Endothelial cell (in vitro differentiated cells): Measurements from ENCODE around the gene NRG2. TPM values are rescaled to one million over a fixed set of nuclear protein-coding genes. Genes with fewer than 3 reads are reported as not detected.

Experiments
- DNase-seq: peaks from one replicate; pipeline ENCODE4 v3.0.0; 2021; ENCODE audit warnings: low spot score
- H3K27ac Mint-ChIP-seq: one replicate; pipeline ENCODE4 v1.8.0; 2021; ENCODE audit warnings: mixed read lengths, inconsistent platforms; ENCODE audit not compliant: unreplicated experiment
- H3K27me3 Mint-ChIP-seq: one replicate; pipeline ENCODE4 v1.8.0; 2021; ENCODE audit warnings: mild to moderate bottlenecking, moderate library complexity, mixed read lengths, inconsistent platforms; ENCODE audit not compliant: unreplicated experiment
- H3K36me3 Mint-ChIP-seq: one replicate; pipeline ENCODE4 v1.8.0; 2021; ENCODE audit warnings: mild to moderate bottlenecking, low read depth, mixed read lengths, inconsistent platforms; ENCODE audit not compliant: unreplicated experiment
- H3K4me1 Mint-ChIP-seq: one replicate; pipeline ENCODE4 v1.8.0; 2021; ENCODE audit warnings: mild to moderate bottlenecking, mixed read lengths, inconsistent platforms; ENCODE audit not compliant: unreplicated experiment
- H3K4me3 Mint-ChIP-seq: one replicate; pipeline ENCODE4 v1.8.0; 2021; ENCODE audit warnings: mild to moderate bottlenecking, mixed read lengths, inconsistent platforms; ENCODE audit not compliant: unreplicated experiment
- H3K9me3 Mint-ChIP-seq: one replicate; pipeline ENCODE4 v1.8.0; 2021; ENCODE audit warnings: mixed read lengths, inconsistent platforms; ENCODE audit not compliant: unreplicated experiment
- total RNA-seq: library from RNA; stranded (reverse); fragmentation: NEBNext Ultra II Directional; extraction: Animal tissue kit (Norgen Biotek cat#: 25700); gene quantifications from one replicate; pipeline ENCODE4 v1.2.1, GENCODE V29; 2021; ENCODE audit not compliant: unreplicated experiment
- TF ChIP-seq, protein P1 (sequence below): fragments of 200-600 bp; sonication (generic); IDR thresholded peaks from one replicate; pipeline ENCODE4 v1.5.0; 2021; ENCODE audit warnings: antibody characterized with exemption; ENCODE audit not compliant: unreplicated experiment

NRG2 gene
- total RNA-seq, 1 donor from 2014 or later: not detected

DNA sequence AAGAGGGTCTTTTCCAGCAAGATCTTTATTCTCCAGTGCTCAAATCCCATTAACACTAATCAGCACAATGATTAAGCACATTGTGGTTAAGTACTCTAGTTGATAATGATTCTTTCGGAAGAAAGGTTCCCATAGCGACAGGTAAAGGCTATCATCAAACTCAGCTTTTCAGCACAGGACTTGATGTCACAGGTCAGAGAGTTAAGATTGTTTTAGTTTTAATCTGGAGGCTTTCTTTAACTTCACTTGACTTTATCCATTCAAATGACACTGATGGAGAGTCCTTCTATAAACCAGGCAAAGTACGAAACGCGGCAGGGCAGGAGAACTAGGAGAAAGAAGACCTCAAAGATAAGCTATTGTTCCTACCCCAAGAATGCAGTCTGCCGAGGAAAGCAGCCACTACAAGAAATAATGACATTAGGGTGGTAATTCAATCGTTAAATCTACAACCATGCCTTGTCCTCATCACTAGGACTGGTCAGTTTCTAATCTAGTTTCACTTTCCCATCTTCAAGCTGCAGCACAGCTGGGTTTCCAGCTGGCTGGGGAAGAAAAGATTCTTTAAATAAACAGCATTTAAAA is 4.6 kb downstream of the NRG2 start:
- Mint-ChIP-seq H3K27ac (no peak overlapping the region), H3K4me1 (peaks cover 5% of the 10 kb centered on the region), H3K9me3 (no peaks in the 10 kb centered on the region), H3K4me3 (no peak overlapping the region), H3K36me3 (peaks cover 6% of the 10 kb centered on the region), H3K27me3 (peaks cover 12% of the 10 kb centered on the region)
- DNase-seq: no peak
- TF ChIP-seq, protein P1, sequence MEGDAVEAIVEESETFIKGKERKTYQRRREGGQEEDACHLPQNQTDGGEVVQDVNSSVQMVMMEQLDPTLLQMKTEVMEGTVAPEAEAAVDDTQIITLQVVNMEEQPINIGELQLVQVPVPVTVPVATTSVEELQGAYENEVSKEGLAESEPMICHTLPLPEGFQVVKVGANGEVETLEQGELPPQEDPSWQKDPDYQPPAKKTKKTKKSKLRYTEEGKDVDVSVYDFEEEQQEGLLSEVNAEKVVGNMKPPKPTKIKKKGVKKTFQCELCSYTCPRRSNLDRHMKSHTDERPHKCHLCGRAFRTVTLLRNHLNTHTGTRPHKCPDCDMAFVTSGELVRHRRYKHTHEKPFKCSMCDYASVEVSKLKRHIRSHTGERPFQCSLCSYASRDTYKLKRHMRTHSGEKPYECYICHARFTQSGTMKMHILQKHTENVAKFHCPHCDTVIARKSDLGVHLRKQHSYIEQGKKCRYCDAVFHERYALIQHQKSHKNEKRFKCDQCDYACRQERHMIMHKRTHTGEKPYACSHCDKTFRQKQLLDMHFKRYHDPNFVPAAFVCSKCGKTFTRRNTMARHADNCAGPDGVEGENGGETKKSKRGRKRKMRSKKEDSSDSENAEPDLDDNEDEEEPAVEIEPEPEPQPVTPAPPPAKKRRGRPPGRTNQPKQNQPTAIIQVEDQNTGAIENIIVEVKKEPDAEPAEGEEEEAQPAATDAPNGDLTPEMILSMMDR: no peak

DNA sequence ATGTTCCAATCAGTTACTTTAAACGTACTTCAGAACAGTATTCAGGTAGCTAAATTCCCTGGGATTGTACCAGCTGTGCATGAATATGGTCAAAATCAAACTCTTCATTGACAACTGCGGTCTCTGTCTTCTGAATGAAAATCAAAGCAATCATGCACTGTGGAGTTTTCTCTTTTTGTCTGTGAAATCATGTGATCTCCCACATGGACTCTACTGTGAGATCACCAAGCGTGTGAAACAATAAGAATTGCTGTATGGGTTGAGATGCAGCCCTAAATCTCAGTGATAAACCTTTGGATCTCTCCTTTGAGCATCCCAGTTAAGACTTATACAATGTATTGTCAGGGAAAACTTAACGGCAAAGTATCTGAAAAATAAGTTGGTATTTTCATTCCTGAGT is 6.1 kb downstream of the NRG2 start:
- Mint-ChIP-seq H3K36me3 (peaks cover 6% of the 10 kb centered on the region), H3K27ac (no peak overlapping the region), H3K4me3 (no peak overlapping the region), H3K27me3 (peaks cover 12% of the 10 kb centered on the region), H3K4me1 (peaks cover 5% of the 10 kb centered on the region), H3K9me3 (no peaks in the 10 kb centered on the region)
- TF ChIP-seq, protein P1: no peak
- DNase-seq: no peak

DNA sequence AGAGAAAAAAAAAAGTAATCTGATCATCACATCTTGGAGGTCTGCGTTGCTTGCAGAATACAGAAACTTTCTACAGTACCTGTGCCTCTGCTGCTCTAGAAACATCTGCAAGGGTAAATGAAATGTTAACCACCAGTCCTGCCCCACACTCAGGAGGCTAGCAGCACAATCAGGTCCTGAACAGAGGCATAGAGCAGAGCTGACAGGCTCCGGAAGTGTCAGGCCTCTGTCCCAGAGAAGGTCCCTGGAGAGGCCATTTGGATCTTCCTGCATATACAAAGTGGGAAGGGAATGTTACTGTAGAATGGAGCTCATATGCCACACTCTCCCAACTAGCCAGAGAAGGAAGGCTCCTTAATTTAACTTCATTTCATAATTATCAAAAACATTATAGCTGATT is 7.2 kb downstream of the NRG2 start:
- Mint-ChIP-seq H3K27me3 (peaks cover 4% of the 10 kb centered on the region), H3K4me1 (no peaks in the 10 kb centered on the region), H3K9me3 (no peaks in the 10 kb centered on the region), H3K36me3 (no peaks in the 10 kb centered on the region), H3K4me3 (no peak overlapping the region), H3K27ac (no peak overlapping the region)
- TF ChIP-seq, protein P1: no peak
- DNase-seq: no peak

DNA sequence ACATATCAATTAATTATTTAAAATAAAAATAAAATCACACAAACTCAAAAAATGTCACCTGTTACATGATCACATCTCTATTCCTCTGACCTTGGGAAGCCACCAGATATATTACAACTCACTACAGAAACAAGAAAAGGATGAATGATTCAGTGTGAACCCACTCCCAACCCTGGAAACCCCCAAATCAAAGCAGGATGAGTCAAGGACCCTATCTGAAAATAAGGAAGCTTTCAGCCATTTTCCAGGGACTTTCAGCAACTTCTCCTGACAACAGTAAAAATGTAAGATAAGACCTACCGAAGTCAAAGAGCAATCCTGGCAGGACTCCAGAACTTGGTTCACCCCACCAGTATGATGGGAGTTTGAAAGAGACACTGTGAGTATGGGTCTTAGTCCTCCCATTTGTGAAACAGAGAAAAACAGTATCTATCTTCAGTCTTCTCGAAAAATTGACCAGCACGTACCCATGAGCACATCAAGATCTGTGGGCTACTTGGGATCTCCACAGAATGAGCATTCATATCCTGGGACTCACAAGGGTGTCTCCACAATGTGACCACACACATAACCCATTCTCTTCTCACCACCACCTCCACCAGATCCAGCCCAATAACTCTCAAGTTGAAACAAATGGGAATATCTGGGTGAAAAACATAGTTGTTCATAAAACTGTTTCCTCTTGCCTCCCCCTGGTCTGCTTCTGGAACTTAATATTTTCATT is 9.9 kb downstream of the NRG2 start:
- Mint-ChIP-seq H3K27me3 (no peaks in the 10 kb centered on the region), H3K4me3 (no peak overlapping the region), H3K27ac (no peak overlapping the region), H3K36me3 (no peaks in the 10 kb centered on the region), H3K9me3 (no peaks in the 10 kb centered on the region), H3K4me1 (no peaks in the 10 kb centered on the region)
- no peak for DNase-seq
- TF ChIP-seq, protein P1: no peak

DNA sequence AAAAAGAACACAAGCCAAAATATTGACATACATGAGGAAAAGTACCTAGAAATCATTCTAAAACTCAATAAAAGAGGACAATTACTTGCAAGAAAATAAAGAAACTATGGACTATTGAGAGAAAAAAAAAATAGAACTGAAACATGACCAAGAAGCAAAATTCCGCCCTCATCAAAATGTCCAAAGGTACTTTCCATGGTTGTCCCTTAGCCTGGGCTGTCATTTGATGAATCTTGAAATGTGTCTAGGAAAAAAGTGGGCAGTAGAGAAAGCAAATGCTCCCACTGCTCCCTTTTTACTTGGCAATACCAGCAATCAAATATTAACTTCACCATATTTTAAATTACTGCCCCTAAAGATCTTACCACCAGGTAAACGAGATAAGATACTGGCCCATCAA is 10.8 kb downstream of the NRG2 start:
- TF ChIP-seq, protein P1: no peak
- Mint-ChIP-seq H3K27me3 (no peaks in the 10 kb centered on the region), H3K27ac (no peak overlapping the region), H3K36me3 (no peaks in the 10 kb centered on the region), H3K4me1 (no peaks in the 10 kb centered on the region), H3K4me3 (no peak overlapping the region), H3K9me3 (no peaks in the 10 kb centered on the region)
- no peak for DNase-seq
